K562 (cell line): ENCODE results near the gene HRC. TPM values are rescaled to one million over a fixed set of nuclear protein-coding genes. Genes with fewer than 3 reads are reported as not detected.
A peak's percentile ranks its signal among the peaks of the same experiment; 100 is the strongest.

Source experiments
- ERF ChIP-seq: fragments of 450-650 bp; formaldehyde crosslinking; IDR thresholded peaks from 2 replicates; pipeline ENCODE4 v1.4.0; 2020; ENCODE audit warnings: mild to moderate bottlenecking, mixed read lengths
- FIP1L1 ChIP-seq: fragments of 200-400 bp; formaldehyde crosslinking; IDR thresholded peaks from 2 replicates; pipeline ENCODE4 v1.6.1; 2018; ENCODE audit warnings: mild to moderate bottlenecking, low read depth, low read length; ENCODE audit not compliant: poor library complexity, severe bottlenecking
- HNRNPH1 ChIP-seq: fragments of 200-400 bp; formaldehyde crosslinking; optimal IDR thresholded peaks from 2 replicates; pipeline ENCODE3; 2017; ENCODE audit warnings: low read depth, mild to moderate bottlenecking, low read length, moderate library complexity
- MTA3 ChIP-seq: fragments of 450-650 bp; formaldehyde crosslinking; IDR thresholded peaks from 2 replicates; pipeline ENCODE4 v1.6.1; 2017; ENCODE audit warnings: mild to moderate bottlenecking, borderline replicate concordance
- NFYB ChIP-seq: IDR thresholded peaks from 2 replicates; pipeline ENCODE4 v1.6.1; 2011; ENCODE audit warnings: mild to moderate bottlenecking, moderate library complexity; ENCODE audit not compliant: insufficient read length; ENCODE audit errors: extremely low read depth
- NR1H2 ChIP-seq: sonication (generic); formaldehyde crosslinking; IDR thresholded peaks from 2 replicates; pipeline ENCODE4 v1.4.0; 2020; ENCODE audit warnings: mild to moderate bottlenecking, missing genetic modification reagents
- SRF ChIP-seq, 2 experiments: fragments of 250-450, 450-650 bp in 1 of 2; sonication (Bioruptor Pico) in 1 of 2; sonication (generic) in 1 of 2; formaldehyde crosslinking; IDR thresholded peaks; 2 replicates each; pipeline versions ENCODE4 v1.5.0 to v1.5.1; 2020 to 2022; ENCODE audit warnings: mild to moderate bottlenecking in 1 of 2, missing genetic modification reagents in 1 of 2
- TARDBP ChIP-seq: fragments of 450-650 bp; IDR thresholded peaks from 2 replicates; pipeline ENCODE4 v1.6.1; 2016
- ZBTB17 ChIP-seq: fragments of 450-650 bp; formaldehyde crosslinking; IDR thresholded peaks from 2 replicates; pipeline ENCODE4 v1.4.0; 2020; ENCODE audit warnings: mild to moderate bottlenecking
- ZNF324 ChIP-seq: fragments of 250-450 bp; sonication (Bioruptor Pico); IDR thresholded peaks from 2 replicates; pipeline ENCODE4 v1.4.0; 2020; ENCODE audit warnings: mild to moderate bottlenecking
- ZNF584 ChIP-seq: fragments of 200-800 bp; sonication (Bioruptor generic); IDR thresholded peaks from 2 replicates; pipeline ENCODE4 v1.6.1; 2016; ENCODE audit warnings: low read depth, mild to moderate bottlenecking, missing genetic modification characterization, missing compliant biosample characterization
- polyA plus RNA-seq, 8 experiments: library from polyadenylated mRNA; depleted of rRNA in 4 of 8; stranded (reverse) in 5 of 8; unstranded in 3 of 8; fragments of >200 nt; fragmentation: Nextera tagmentation in 2 of 8; fragmentation: Illumina TruSeq in 1 of 8; extraction: Ambion mirVana in 2 of 8; extraction: Trizol in 1 of 8; gene quantifications; 2 replicates each; pipeline versions ENCODE4 v1.2.1 to v1.2.3, GENCODE V29; 2011 to 2014; ENCODE audit warnings: inconsistent platforms in 1 of 8, missing spikeins in 1 of 8
- total RNA-seq, 7 experiments: library from RNA; depleted of rRNA in 6 of 7; stranded (reverse); fragments of >200 nt in 6 of 7; fragmentation: Illumina TruSeq in 2 of 7; extraction: Trizol in 2 of 7; gene quantifications; 2 replicates each; pipeline versions ENCODE4 v1.2.1 to v1.2.3, GENCODE V29; 2011 to 2021; ENCODE audit warnings: low replicate concordance in 1 of 7
- TF ChIP-seq, protein P1 (sequence below): fragments of 450-650 bp; IDR thresholded peaks from 2 replicates; pipeline ENCODE4 v1.6.1; 2016; ENCODE audit warnings: low read depth
- TF ChIP-seq, protein P2 (sequence below): fragments of 450-650 bp; IDR thresholded peaks from 2 replicates; pipeline ENCODE4 v1.6.1; 2017; ENCODE audit warnings: antibody characterized with exemption, mild to moderate bottlenecking
- TF ChIP-seq, protein P3 (sequence below): sonication (generic); formaldehyde crosslinking; IDR thresholded peaks from 2 replicates; pipeline ENCODE4 v1.9.0; 2022; ENCODE audit warnings: mild to moderate bottlenecking, missing genetic modification reagents

Gene HRC
- total and polyA plus RNA-seq, 9 of the 15 experiments (the other 6 are each of a cell fraction or from before 2014, with no cell fraction given), result 0.66 to 18.7 (median 13.1) TPM

DNA sequence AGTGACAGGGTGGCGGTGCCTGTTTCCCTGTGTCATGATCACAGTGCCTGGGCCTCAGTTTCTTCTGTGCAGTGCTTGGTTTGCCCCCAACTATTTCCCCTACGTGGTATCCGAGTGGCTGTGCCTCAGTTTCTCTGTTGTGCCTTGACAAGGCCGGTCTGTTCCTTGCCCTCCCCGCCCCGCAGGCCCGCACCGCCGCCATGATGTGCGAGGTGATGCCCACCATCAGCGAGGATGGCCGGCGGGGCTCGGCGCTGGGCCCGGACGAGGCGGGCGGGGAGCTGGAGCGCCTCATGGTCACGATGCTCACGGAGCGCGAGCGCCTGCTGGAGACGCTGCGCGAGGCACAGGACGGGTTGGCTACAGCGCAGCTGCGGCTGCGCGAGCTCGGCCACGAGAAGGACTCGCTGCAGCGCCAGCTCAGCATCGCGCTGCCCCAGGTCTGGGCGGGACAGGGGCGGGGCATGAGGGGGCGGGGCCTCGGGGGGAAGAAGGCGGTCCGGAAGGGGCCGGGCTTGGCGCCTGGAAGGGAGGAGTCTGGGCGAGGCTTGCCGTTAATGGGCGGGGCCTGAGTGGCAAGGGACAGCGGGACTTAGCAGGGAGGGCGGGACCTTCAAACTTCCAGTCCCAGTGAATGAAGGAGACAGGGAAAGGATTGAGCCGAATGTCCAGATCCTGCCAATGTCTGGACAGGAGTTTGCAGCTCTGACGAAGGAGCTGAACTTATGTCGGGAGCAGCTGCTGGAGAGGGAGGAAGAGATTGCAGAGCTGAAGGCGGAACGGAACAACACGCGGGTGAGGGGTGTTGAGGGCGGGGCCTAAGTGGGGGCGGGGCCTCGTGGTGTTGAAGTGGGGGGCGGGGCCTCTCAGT is 27.3 kb downstream of the HRC start (continued):
- TF ChIP-seq NFYB (no peak), TARDBP (no peak), SRF (CRISPR knock-in tag; IDR thresholded peaks at IDR 0.05) (peak in 1 of 2 experiments; percentile 84; a peak in 2 of 4 replicates), MTA3 (peak; percentile 68; the same call in 1 of the 2 replicates), ZBTB17 (CRISPR knock-in tag) (peak; percentile 67; the same call in 1 of the 2 replicates), ZNF584 (CRISPR knock-in tag) (0 out of 2 replicates have a peak, but pooled peaks have one; percentile 40), HNRNPH1 (no peak), NR1H2 (peak; percentile 94; the same call in 1 of the 2 replicates), ERF (peak; percentile 76; the same call in 1 of the 2 replicates), ZNF324 (CRISPR knock-in tag) (no peak), FIP1L1 (peak; percentile 61)
- TF ChIP-seq, protein P1, sequence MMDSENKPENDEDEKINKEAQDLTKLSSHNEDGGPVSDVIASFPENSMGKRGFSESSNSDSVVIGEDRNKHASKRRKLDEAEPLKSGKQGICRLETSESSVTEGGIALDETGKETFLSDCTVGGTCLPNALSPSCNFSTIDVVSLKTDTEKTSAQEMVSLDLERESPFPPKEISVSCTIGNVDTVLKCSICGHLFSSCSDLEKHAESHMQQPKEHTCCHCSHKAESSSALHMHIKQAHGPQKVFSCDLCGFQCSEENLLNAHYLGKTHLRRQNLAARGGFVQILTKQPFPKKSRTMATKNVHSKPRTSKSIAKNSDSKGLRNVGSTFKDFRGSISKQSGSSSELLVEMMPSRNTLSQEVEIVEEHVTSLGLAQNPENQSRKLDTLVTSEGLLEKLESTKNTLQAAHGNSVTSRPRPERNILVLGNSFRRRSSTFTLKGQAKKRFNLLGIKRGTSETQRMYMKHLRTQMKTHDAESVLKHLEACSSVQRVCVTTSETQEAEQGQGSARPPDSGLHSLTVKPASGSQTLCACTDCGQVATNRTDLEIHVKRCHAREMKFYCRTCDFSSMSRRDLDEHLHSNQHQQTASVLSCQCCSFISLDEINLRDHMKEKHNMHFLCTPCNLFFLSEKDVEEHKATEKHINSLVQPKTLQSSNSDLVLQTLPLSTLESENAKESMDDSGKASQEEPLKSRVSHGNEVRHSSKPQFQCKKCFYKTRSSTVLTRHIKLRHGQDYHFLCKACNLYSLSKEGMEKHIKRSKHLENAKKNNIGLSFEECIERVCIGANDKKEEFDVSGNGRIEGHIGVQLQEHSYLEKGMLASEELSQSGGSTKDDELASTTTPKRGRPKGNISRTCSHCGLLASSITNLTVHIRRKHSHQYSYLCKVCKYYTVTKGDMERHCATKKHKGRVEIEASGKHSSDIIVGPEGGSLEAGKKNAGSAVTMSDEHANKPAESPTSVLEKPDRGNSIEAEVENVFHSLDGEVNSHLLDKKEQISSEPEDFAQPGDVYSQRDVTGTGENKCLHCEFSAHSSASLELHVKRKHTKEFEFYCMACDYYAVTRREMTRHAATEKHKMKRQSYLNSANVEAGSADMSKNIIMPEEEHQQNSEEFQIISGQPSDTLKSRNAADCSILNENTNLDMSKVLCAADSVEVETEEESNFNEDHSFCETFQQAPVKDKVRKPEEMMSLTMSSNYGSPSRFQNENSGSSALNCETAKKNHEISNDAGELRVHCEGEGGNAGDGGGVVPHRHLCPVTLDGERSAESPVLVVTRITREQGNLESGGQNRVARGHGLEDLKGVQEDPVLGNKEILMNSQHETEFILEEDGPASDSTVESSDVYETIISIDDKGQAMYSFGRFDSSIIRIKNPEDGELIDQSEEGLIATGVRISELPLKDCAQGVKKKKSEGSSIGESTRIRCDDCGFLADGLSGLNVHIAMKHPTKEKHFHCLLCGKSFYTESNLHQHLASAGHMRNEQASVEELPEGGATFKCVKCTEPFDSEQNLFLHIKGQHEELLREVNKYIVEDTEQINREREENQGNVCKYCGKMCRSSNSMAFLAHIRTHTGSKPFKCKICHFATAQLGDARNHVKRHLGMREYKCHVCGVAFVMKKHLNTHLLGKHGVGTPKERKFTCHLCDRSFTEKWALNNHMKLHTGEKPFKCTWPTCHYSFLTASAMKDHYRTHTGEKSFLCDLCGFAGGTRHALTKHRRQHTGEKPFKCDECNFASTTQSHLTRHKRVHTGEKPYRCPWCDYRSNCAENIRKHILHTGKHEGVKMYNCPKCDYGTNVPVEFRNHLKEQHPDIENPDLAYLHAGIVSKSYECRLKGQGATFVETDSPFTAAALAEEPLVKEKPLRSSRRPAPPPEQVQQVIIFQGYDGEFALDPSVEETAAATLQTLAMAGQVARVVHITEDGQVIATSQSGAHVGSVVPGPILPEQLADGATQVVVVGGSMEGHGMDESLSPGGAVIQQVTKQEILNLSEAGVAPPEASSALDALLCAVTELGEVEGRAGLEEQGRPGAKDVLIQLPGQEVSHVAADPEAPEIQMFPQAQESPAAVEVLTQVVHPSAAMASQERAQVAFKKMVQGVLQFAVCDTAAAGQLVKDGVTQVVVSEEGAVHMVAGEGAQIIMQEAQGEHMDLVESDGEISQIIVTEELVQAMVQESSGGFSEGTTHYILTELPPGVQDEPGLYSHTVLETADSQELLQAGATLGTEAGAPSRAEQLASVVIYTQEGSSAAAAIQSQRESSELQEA, result no peak
- TF ChIP-seq, protein P2, sequence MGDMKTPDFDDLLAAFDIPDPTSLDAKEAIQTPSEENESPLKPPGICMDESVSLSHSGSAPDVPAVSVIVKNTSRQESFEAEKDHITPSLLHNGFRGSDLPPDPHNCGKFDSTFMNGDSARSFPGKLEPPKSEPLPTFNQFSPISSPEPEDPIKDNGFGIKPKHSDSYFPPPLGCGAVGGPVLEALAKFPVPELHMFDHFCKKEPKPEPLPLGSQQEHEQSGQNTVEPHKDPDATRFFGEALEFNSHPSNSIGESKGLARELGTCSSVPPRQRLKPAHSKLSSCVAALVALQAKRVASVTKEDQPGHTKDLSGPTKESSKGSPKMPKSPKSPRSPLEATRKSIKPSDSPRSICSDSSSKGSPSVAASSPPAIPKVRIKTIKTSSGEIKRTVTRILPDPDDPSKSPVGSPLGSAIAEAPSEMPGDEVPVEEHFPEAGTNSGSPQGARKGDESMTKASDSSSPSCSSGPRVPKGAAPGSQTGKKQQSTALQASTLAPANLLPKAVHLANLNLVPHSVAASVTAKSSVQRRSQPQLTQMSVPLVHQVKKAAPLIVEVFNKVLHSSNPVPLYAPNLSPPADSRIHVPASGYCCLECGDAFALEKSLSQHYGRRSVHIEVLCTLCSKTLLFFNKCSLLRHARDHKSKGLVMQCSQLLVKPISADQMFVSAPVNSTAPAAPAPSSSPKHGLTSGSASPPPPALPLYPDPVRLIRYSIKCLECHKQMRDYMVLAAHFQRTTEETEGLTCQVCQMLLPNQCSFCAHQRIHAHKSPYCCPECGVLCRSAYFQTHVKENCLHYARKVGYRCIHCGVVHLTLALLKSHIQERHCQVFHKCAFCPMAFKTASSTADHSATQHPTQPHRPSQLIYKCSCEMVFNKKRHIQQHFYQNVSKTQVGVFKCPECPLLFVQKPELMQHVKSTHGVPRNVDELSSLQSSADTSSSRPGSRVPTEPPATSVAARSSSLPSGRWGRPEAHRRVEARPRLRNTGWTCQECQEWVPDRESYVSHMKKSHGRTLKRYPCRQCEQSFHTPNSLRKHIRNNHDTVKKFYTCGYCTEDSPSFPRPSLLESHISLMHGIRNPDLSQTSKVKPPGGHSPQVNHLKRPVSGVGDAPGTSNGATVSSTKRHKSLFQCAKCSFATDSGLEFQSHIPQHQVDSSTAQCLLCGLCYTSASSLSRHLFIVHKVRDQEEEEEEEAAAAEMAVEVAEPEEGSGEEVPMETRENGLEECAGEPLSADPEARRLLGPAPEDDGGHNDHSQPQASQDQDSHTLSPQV, result peak; percentile 99
- TF ChIP-seq, protein P3, sequence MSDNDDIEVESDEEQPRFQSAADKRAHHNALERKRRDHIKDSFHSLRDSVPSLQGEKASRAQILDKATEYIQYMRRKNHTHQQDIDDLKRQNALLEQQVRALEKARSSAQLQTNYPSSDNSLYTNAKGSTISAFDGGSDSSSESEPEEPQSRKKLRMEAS, result peak; percentile 99
